ENCODE data around the gene PLD1.

DNA sequence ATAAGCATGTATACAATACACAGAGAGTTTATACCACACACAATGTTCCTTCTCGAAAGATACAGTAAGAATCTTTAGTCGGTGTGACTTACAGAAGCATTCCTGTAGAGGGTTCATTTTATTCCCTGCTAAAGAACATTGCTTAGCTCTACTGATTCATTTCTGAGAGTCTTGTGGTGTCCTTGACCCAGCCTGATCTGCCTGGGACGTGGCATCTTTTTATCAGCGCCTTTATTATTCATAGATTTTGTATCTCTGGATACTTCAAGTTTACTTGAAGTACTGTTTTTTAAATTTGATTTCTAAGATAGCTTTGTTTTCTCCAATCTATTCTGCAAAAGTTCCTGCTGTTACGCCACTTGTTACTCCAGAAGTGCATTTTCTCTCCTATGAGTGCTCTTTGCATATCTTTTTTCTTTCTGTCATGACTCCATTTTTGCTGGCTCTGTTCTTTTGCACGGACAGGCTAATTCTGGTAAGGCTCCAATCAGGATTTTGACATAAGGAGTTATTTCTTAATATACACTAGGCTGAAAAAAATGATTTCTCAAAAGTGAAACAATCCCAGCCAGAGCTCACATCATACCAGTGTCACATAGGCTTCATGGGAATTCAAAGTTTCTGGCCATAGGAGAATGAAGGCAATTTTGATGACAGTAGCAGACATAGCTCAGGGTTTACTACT, 235.6 kb downstream of the PLD1 start:
- TF ChIP-seq REST (IDR thresholded peaks at IDR 0.05; ENCODE audit: insufficient read depth in 1 of 2, low read depth in 2 of 2, low read length in 2 of 2) (no peak), POLR2AphosphoS5 (IDR thresholded peaks at IDR 0.05; ENCODE audit: low read depth, low read length) (no peak), FOXP2 (optimal IDR thresholded peaks at IDR 0.05; ENCODE audit: borderline replicate concordance, extremely low read depth, extremely low read length, insufficient read depth) (no peak)
